ENCODE data around the gene GALNT18.

Gene GALNT18

DNA sequence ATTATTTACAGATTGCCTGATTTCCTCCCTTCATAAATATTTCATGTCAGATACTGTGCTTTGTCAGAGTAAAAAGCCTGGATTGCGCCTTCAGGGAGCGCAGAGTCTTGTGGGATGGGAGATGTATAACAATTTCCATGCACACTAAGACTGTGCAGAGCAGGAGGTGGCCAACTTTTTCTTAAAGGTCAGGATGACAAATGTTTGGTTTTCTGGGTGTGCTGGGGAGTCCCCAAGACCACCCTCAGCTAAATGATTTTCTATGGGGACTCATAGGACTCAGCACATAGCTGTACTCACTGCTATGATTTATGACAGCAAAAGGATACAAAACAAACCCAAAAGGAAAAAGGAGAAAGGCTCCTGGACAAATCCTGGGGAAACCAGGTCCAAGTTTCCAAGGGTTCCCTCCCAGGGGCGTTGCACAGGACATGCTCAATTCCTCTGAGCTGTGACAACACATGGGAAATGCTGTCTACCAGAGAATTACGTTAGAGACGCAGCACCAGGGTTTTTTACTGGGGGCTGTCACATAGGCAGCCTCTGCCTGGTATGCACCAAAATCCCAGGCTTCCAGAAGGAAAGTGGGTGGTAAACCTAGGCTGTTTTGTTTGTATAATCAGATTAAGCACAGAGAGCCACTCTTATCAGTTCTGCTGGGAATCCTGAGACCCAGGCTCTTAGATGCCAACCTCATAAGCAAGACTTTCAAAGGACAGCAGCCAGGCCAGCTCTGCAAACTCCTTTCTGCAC is 327.8 kb downstream of the GALNT18 start:
- no peak for DNase-seq

DNA sequence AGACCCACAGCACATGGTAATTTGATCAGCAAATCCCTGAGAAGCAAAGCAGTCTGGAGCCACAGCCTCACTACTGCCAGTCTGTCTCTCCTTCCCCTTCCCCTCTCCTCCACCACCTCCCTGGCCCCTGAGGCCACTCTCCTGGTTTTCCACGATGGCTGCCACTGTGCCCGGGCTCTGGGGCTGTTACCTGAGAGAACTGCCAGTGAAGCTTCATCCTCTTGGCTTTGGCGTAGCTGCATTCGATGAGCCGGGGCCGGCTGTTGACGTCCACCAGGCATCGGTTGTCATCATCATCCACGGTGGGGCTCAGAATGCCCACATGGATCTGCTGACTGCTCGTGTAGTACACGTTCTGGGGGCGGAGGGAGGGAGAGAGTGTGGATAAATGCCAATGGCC is 329.0 kb downstream of the GALNT18 start:
- DNase-seq, result no peak

DNA sequence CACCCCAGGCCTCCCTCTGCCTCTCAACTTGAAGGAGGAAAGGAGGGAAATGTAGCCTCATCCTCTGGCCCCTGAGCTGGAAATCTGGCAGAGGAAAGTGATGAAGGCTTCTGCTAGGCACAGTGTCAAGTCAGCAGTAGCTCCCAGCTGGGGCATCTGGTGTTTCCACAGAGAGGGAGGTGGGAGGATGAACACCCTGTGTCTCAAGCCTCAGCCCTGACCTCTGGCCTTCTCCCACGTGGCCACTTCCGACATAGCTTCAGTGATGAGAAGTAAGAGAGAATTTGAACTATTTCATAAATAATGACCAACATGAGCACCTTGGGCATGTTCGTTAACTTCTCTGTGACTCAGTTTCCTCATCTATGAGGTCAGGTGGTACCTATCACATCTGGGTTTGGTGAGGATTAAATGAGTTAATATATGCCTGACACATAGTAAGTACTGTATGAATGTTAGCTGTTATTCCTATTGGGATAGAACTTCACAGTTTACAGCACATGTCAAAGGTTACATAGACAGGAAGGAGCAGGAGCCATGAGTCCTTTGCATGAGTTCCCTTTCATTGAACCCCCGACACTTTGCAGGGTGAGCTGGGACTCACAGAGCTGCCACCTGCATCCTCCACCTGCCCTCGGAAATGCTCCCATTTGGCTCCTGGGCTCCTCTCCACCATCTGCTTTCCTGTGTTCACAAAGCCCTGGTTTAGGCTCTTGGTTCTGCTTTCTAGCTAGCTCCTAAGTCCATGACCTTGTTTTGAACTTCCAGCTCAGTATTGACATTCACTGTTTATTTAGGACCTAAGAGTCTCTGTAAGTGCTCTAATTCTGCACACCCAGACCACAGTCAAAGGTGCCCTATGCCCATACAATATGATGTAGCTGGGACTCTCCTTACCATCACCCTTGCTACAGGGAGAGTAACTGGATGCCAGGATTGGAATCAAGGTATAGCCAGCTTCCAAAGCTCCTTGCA is 330.5 kb downstream of the GALNT18 start:
- no peak for DNase-seq

DNA sequence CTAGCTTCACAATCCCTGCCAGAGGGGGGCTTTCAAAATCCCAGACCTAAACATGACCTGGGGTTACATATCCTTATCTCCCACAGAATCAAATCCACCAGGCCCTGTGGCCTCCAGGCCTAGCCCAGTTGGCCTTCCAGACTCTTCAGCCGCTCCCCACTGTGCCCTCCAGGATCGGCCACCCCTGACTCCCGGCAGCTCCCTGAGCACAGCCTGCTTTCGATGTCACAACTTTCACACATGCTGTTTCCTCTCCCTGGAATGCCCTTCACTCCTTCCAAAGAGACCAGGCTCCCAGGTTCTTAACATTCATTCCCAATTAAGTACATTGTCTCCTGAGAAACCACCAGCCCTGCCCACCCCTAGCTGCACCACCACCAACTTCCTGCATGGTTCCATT is 331.5 kb downstream of the GALNT18 start:
- DNase-seq, result no peak

DNA sequence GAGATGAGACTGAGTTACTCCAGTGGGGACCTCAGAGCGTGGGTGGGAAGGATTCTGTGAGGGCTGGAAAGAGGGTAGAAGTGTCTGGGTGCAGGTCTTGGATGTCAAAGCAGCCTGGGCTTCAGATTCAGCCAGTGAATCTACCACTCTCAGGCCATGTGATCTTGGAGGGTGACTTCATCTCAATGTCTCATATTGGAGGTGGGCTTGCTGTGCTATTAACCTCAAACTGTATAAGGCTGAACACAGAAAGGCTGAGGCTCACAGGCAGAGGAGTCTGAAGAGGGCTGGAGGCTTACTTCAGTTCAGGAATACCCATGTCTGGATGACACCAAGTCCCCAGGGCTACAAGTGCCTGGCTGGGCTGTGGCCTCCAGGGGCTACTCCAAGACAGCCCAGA is 332.1 kb downstream of the GALNT18 start:
- no peak for DNase-seq

DNA sequence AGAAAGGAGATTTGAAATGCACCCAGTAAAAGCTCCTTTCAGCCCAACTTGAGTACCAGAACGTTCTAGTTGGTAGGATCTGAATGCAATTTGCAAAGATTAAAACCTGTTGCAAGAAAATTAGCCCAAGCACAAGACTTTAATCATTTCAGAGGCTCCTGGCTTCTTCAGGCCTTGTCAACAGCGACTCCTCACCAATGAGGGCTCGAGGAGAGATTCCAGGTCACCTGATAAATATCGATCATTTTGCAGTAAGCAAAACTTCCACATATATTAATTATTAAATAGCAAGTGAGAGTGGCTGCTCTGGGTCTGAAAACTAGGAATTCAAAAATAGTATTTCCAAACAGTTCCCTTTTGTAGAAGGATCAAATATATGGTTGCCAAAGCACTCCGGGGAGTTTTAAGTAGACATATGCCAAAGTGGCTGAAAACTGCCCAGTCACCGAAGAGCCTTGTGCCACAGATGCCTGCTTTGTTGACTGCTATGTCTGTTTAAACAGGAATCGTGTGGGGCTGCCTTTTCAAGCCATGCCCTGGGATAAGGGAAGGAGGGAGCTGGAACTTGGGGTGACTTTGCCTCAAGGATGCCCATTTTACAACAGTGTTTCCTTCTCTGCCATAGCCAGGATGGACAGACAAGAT is 332.7 kb downstream of the GALNT18 start:
- no peak for DNase-seq

DNA sequence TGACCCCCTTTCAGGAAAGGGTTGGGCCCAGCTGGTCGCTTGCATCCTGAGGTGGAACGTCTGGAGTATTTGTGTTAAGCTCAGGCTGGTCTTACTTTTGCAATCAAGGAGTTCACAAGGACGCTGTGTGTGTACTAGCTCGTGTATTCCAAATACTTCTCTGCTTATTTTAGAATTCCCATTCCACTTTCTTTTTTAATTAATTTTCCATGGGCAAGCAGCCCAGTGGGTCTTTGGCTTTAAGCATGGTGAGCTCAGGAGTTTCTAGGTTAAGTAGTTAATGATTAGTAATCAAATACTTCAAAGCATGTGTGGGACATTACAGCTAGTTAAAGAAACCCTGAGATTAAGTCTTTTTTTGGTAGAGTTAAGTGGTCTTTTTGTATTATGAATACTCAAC is 337.3 kb downstream of the GALNT18 start:
- no peak for DNase-seq

DNA sequence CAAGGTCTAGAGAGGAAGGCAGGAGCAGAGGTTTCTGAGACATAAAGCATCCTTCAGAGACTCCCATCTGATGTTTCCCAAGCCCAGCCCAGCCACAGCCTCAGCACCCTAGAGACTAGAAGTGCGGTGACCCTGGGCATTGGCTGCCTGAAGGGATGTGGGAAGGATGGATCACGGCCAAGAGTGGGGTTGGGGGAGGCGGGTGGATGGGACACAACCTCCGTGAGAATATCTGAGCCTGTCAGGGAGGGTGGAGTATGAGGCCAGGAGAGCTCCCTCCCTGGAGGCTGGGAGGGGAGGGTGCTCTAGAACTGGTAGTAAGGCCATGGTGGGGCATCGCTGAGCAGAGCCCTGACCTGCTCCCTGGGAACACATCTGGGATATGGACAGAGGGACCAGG is 340.2 kb downstream of the GALNT18 start:
- no peak for DNase-seq

DNA sequence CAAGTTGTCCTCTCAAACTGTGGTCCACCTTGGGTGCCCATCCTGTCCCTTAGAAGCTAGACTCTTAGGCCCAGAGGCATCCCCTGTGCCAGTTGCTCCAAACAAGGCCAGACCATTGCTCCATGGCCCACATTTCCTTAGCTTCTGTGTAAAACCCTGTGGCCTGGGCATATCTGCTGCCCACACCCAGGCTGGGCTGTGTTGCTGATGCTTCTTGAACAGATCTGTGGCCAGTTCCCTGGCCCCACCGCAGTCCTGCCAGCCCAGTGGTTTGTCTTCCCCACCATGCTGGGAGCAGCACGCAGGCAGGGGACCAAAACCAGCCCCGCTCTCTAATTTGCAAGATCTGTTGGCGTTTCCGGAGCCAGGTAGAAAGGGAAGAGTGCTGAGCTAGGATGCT is 341.0 kb downstream of the GALNT18 start:
- no peak for DNase-seq

DNA sequence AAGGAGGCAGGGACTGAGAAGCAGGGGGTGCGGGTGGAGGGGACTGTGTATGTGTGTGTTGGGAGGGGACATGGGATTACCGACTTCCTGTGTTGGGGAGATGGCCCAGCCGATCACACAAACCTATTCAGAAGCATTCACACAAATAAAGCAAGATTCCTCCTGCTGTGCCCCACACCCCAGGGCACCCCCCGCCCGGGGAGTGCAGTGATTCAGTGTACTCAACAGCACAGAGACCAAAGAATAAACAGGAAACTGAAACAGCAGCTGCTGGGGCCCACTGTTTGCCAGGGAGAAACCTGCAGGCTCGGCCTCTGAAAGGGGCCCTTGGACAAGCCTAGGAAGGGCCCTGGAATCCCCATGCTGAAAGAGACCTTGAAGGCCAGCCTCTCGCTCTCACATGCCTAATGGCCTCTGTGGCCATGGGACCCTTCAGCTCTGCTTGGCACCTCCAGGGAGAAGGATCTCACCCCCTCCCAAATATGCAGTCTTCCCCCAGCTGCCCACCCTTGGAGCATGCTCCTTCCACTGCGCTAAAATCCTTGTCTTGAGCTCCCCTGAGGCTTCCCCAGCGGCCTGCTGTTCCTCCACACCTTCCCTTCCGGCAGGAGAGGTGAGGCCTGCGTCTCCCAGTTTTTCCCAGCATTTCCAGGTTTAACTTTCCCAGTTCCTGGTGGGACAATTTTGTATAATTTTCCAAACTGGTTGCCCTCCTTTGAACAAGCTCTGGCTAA is 341.7 kb downstream of the GALNT18 start:
- no peak for DNase-seq

DNA sequence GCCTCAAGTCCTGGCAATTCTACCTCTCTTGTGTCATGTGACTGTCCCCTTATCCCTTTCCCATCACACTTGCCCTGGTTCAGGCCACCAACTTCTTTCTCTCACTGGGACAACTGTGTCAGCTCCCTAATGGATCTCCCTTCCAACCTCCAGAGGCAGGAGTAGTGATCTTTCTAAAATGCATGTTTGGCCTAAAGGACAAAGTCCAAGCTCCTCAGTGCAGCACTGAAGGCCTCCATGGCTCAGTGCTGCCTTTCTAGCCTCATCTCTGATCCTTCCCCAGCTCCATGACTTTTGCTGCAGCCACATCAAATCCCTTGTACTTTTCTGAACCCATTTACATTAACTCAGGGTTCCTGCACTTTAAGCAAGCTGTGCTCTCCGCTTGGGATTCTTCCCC is 349.6 kb downstream of the GALNT18 start:
- no peak for DNase-seq

DNA sequence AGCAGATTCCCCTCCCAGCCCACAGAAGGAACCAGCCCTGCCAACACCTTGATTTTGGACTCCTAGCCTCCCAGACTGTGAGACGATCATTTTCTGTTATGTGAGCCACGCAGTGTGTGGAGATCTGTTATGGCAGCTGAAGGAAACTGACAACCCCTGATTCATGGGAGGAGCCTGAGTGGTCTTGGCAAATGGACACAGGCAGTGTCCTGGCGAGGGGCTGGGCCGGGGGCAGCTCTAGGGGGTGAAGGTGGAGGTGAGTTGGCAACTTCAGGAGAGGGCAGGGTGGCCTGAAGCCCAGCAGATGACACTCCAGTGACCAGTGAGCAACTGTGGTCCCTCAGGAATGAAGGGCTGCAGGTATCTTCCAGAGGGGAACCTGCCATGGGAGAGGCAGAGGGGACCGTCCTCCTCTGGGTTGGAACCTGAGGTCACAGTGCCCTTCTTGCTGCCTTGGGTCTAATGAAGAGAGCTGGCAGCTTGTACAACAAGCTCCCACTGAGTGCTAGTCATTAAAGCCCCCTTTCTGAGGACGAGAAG is 351.5 kb downstream of the GALNT18 start:
- no peak for DNase-seq

DNA sequence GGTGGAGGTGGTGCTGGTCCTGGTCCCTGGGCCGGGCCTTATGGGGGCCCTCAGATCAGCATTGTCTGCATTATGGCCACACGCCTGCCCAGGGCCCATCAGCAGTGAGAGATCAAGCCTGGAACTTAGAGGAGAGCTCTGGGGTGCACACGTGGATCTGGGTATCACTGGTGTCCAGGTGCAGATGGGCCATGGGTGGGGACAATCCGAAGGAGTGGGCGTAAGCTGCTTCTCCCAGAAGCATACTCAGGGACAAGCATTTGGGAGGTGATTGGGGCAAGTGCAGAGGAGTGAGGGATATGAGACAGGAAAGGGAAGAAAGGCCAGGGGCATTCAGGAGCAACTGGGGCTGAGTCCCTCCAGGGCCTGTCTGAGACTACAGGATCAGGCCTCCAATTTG is 353.1 kb downstream of the GALNT18 start:
- DNase-seq, result no peak

DNA sequence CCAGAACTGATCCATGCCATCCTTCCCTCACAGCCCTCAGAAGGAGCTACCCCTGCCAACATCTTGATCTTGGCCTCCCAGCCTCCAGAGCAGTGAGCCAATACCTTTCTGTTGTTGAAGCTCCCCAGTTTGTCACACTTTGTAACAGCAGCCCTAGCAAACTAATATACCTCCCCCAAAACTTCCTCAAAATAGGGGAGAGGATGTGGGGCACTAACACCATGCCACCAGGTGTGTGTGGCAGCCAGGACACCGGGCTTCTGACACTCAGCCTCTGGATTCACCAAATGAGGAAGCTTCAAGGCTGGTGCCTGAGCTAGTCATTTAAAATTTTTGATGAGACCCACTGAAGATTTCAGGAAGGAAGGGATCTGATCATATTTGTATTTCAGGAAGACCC is 353.7 kb downstream of the GALNT18 start:
- DNase-seq, result no peak

DNA sequence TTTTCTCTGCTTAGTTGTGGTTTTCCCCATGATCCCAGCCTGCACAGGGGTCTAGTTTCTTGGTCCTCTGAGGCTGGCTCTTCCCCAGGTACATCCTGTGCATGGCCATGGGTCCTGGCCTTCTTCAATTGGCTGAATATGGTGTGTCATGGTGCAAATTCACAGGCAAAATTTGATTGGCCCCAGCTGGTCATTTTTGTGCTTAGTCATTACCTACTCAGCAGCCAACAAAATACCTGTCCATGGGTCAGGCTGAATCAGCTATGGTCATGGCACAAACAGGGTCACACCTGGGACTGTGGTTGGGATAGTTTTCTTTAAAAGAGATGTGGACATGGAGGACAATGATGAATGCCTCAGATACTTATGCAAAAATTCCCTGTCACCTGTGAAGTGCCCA is 354.5 kb downstream of the GALNT18 start:
- DNase-seq, result no peak

DNA sequence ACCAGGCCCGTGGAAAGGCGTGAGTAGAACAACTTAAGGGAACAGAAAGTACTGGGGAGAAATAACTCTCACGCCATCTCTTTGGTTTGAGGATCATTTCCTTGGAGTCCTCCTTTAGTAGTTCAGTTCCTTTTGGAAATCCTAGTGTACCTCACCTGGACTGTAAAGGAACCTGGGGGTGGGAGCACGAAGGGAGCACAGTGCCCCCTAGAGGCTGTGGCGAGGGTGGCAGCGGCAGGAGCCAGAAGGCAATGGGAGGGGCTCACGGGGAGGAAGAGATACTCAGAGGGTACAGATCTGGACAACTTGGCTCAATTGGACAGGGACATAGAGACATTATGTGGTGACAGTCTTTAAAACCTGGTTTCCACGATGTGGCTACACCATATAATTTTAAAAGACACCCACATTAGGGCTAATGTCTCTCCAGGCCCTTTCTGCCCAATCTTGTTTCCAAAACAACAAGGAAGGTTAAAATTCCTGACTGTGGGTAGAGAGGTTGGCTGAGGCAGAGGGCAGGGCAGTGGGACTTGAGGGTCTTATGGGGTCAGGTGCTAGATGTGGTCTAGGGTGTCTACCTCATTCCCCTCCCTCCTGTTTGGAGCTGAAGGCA is 355.7 kb downstream of the GALNT18 start:
- peak; percentile 41 for DNase-seq

DNA sequence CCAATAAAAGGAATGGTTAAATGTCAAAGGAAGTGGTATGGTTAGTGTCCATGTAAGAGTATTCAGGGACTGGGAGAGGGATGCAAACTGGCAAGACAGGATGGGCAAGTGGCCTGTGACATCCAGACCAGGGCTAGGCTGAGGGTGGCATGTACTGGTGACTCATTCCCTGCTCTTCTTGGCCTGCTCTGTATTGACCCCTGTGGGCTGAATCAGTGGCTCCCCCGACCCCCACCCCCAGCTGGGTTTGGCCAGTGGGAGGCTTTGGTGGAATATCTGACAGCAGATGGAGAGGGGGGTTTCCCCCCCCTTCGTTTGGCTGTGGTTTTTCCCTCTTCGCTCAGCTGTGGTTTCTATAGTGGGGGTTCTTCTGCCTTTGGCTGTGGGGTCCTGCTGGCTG is 356.5 kb downstream of the GALNT18 start:
- DNase-seq, result no peak

DNA sequence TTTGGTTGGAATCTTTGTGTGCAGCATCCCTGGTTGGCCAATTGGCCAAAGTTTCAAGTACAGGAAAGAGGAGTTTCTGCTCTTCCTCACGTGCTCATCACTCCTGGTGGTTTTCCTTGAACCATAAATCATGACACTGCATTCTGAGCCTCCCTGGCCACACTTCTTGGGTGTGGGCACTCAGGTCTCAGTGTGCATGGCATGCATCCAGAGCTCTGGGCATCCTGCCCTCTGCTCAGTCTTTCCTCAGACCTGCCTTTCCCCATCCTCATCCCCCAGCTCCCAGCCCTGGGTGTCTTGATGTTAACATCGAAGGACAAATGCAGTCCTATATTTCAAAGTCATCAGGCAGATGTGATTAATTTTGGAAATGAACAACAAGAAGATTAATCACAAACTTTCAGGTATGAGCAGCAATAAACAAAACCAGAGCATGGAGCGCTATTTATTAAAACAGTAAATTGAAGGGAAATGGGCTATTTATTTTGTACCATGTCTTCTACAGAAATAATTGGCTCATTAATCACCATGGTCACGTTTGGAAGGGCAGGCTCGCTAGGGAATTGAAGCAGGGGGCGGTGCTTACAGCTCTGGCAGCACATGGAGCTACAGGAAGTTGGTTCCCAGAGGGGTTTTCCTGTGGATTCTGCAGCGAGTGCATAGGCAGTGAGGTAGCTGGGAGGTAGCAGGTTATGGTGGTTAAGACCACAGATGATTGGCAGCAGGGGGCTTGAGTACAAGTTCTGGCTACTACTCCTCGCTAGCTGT is 358.4 kb downstream of the GALNT18 start:
- DNase-seq, result peak; percentile 32

DNA sequence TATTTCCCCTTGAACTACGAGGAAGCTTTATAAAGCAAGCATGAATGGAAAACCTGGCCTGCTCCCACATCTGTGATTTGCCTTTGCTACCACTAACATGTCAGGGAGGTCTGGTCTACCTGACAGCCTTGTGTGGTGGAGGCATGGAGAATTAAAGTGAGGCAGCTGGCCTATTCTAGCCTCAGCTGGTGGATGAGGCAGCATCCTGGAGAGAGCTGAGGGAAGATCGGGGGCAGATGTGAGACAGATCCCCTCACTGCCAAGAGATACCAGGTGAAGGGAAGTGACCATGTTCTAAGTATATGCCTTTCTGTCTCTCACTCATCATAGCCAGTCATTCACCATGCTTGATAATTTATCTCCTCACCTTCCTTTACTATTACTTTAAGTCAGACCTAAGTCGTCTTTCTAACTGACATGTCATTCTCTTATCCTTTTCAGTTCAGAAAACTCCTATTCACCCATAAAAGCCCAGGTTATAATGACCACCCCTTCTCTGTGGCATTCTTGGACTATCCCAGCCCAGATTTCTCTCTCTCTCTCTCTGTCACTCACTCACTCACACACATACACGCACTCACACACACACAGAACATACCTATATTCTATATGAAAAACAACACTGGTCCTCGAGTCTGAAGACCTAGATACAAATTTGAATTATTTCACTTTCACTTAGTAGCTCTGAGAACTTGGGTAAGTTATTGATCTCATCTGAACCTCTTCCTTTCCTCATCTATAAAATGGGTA is 359.5 kb downstream of the GALNT18 start:
- DNase-seq, result no peak

DNA sequence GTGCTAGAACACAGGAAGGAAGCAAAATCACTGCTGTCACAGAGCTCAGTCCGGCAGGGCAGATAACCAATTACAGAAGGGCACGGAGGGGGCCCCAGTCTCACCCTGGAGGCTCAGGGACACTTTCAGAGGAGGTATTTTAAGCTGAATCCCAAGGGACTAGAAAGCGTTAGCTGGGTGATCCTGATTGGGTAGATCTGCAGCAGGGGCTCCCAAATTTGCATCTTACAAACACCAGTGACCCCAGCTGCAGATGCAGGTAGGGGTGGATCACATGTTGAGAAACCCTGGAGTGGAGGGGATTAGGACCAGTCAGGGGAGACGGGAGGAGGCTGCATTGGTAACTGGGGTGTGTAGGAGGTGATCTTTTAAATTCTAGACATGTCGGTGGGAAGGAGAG is 360.2 kb downstream of the GALNT18 start:
- DNase-seq, result no peak

DNA sequence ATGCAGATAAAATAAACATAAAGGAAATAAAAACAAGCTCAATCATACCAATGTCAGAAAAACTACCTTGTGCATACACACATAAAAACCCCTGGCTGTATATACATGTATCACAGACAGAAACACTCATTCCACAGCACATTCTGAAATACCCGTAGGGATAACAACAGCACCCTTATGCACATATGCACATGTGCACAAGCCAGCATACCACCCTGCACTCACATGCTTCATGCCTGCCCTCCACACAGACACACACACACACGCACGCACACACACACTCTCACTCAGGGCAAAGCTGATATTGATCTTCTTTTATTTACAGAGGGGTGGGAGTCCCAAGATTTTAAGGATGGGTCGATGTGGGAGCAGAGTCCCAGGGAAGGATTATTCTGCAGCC is 360.9 kb downstream of the GALNT18 start:
- DNase-seq, result no peak
